Astrocyte (in vitro differentiated cells and primary cell): ENCODE results near the gene CYP19A1. TPM values are rescaled to one million over a fixed set of nuclear protein-coding genes. Genes with fewer than 3 reads are reported as not detected.
A peak's percentile ranks its signal among the peaks of the same experiment; 100 is the strongest.
"Not testable (repeated sequence)": the region's sequence is repeated elsewhere in the genome, so short reads cannot be mapped to it uniquely, and the experiment has no call there.

ENCODE experiments used
- DNase-seq: peaks from one replicate; pipeline ENCODE4 v3.0.0-alpha.2; 2010; ENCODE audit warnings: low read depth
- FAIRE-seq: peaks from 2 replicates; lab custom pipeline; 2011; peaks lifted over from hg19 to GRCh38; lab: Jason Lieb, UNC
- H2AFZ ChIP-seq: 2 replicates; pipeline ENCODE4 v1.6.0; 2012; ENCODE audit warnings: low read depth, low read length, inconsistent platforms
- H3K27ac ChIP-seq: 2 replicates; pipeline ENCODE4 v1.5.1; 2011; ENCODE audit warnings: low read depth, low read length, inconsistent platforms
- H3K27me3 ChIP-seq: 2 replicates; pipeline ENCODE4 v1.6.0; 2011; ENCODE audit warnings: low read length, inconsistent platforms; ENCODE audit not compliant: insufficient read depth
- H3K36me3 ChIP-seq: 2 replicates; pipeline ENCODE4 v1.5.1; 2011; ENCODE audit warnings: low read length, inconsistent platforms; ENCODE audit not compliant: insufficient read depth
- H3K4me1 ChIP-seq: 2 replicates; pipeline ENCODE4 v1.5.1; 2011; ENCODE audit warnings: low read length, inconsistent platforms; ENCODE audit not compliant: insufficient read depth
- H3K4me2 ChIP-seq: 2 replicates; pipeline ENCODE4 v1.6.0; 2012; ENCODE audit warnings: low read length, inconsistent platforms
- H3K4me3 ChIP-seq: 2 replicates; pipeline ENCODE4 v1.5.1; 2011; ENCODE audit warnings: low read depth, mild to moderate bottlenecking, low read length, inconsistent platforms; ENCODE audit not compliant: insufficient read depth
- H3K79me2 ChIP-seq: 2 replicates; pipeline ENCODE4 v1.6.0; 2012; ENCODE audit warnings: mild to moderate bottlenecking, low read length, inconsistent platforms; ENCODE audit not compliant: insufficient read depth
- H3K9ac ChIP-seq: 2 replicates; pipeline ENCODE4 v1.6.0; 2012; ENCODE audit warnings: mild to moderate bottlenecking, low read length, inconsistent platforms
- H3K9me3 ChIP-seq: 2 replicates; pipeline ENCODE4 v1.5.1; 2012; ENCODE audit warnings: low read depth, mild to moderate bottlenecking, low read length, inconsistent platforms; ENCODE audit not compliant: insufficient read depth
- H4K20me1 ChIP-seq: 2 replicates; pipeline ENCODE4 v1.6.0; 2012; ENCODE audit warnings: low read length, inconsistent platforms; ENCODE audit not compliant: insufficient read depth
- H3K27ac Mint-ChIP-seq: one replicate; pipeline ENCODE4 v1.8.0; 2021; ENCODE audit warnings: mild to moderate bottlenecking, mixed read lengths; ENCODE audit not compliant: unreplicated experiment
- H3K27me3 Mint-ChIP-seq: one replicate; pipeline ENCODE4 v1.8.0; 2021; ENCODE audit warnings: low read depth, mixed read lengths; ENCODE audit not compliant: unreplicated experiment
- H3K36me3 Mint-ChIP-seq: one replicate; pipeline ENCODE4 v1.8.0; 2021; ENCODE audit warnings: low read depth, mixed read lengths; ENCODE audit not compliant: unreplicated experiment
- H3K4me1 Mint-ChIP-seq: one replicate; pipeline ENCODE4 v1.8.0; 2021; ENCODE audit warnings: low read depth, mixed read lengths; ENCODE audit not compliant: unreplicated experiment
- H3K4me3 Mint-ChIP-seq: one replicate; pipeline ENCODE4 v1.8.0; 2021; ENCODE audit warnings: mild to moderate bottlenecking, moderate library complexity, mixed read lengths; ENCODE audit not compliant: unreplicated experiment
- H3K9me3 Mint-ChIP-seq: one replicate; pipeline ENCODE4 v1.8.0; 2021; ENCODE audit warnings: mild to moderate bottlenecking, mixed read lengths; ENCODE audit not compliant: unreplicated experiment
- EZH2 ChIP-seq: IDR thresholded peaks from 2 replicates; pipeline ENCODE4 v1.6.1; 2012; ENCODE audit warnings: mild to moderate bottlenecking, low read length, inconsistent platforms; ENCODE audit not compliant: insufficient read depth
- total RNA-seq: library from RNA; stranded (reverse); gene quantifications from 2 replicates; pipeline ENCODE4 v1.2.1, GENCODE V29; 2021
- TF ChIP-seq, protein P1 (sequence below): IDR thresholded peaks from 2 replicates; pipeline ENCODE4 v1.5.1; 2011; ENCODE audit warnings: low read depth, mild to moderate bottlenecking, inconsistent platforms, low read length, moderate library complexity; ENCODE audit not compliant: insufficient read depth

Gene CYP19A1
- total RNA-seq, 1 donor from 2014 or later = 0.75 TPM

DNA sequence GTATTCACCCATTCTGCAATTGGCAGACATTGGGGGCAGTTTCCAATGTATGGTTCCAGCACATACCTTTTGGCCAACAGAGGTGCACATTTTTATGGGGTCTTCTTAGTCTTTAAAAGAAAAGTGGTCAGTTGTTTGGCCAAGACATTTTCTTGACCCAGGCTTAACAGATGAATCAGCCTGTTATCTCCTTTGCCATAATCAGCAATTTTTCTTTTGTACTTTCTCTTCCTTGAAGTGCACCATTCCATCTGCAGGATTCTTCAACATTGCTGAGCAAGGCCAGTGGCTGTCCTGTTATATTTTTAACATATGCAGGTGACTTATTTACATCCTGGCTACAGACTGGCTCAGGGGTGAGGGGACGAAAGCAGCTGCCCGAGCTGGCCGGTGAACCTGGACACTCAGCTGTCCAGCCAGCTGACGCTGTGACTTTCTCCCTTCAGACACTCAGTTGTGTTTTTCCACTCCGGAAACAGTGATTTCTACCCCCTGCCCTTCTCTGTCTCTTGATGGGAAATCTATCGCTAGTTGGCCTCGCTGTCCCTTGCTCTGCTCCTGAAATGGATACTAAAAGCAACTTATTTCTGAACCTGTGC is 147.2 kb downstream of the CYP19A1 start:
- H3K4me2 ChIP-seq = no peak overlapping the region
- no peak for FAIRE-seq
- Mint-ChIP-seq H3K27me3 (peaks cover 33% of the 10 kb centered on the region), H3K4me3 (no peak overlapping the region), H3K27ac (peak overlapping the region; percentile 3), H3K36me3 (no peaks in the 10 kb centered on the region), H3K4me1 (peaks cover 7% of the 10 kb centered on the region), H3K9me3 (peaks cover 2% of the 10 kb centered on the region)
- H2AFZ ChIP-seq = no peak overlapping the region
- no peak overlapping the region for H3K4me3 ChIP-seq
- H3K9ac ChIP-seq = no peak overlapping the region
- no peak overlapping the region for H3K27ac ChIP-seq
- no peaks in the 10 kb centered on the region for H3K4me1 ChIP-seq
- H4K20me1 ChIP-seq = no peaks in the 10 kb centered on the region
- H3K79me2 ChIP-seq = no peaks in the 10 kb centered on the region
- TF ChIP-seq EZH2 = no peak
- TF ChIP-seq, protein P1, sequence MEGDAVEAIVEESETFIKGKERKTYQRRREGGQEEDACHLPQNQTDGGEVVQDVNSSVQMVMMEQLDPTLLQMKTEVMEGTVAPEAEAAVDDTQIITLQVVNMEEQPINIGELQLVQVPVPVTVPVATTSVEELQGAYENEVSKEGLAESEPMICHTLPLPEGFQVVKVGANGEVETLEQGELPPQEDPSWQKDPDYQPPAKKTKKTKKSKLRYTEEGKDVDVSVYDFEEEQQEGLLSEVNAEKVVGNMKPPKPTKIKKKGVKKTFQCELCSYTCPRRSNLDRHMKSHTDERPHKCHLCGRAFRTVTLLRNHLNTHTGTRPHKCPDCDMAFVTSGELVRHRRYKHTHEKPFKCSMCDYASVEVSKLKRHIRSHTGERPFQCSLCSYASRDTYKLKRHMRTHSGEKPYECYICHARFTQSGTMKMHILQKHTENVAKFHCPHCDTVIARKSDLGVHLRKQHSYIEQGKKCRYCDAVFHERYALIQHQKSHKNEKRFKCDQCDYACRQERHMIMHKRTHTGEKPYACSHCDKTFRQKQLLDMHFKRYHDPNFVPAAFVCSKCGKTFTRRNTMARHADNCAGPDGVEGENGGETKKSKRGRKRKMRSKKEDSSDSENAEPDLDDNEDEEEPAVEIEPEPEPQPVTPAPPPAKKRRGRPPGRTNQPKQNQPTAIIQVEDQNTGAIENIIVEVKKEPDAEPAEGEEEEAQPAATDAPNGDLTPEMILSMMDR = no peak
- H3K27me3 ChIP-seq = peaks cover 8% of the 10 kb centered on the region
- no peaks in the 10 kb centered on the region for H3K9me3 ChIP-seq
- no peaks in the 10 kb centered on the region for H3K36me3 ChIP-seq
- DNase-seq = no peak

DNA sequence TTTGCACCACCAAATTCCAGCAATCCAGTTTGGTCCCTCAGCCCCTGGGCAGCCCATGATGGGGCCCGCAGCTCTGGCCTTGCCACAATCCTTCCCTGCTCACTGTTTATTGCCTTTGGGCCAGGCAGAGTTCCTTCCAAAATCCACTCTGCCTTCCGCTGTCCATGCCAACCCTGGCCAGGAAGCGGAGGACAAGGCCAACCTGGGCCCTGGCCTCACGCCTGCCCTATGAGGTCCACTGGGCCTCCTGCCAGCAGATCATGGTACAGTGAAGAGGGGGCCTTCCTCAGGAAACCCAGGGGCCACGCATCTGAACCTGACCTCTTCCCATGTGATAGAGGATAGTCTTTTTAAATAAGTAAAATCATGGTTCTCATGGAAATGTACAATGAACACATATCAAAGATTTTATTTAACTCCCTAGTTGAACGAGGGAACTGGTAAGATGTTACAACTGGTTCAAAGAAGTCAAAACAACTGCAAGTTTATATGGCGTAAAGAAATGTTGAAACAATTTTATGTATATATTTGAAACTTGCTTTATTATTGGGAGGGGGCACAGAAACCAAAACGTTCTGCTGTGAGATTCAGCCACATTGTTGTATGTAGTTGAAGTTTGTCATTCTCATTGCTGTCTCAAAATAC is 147.8 kb downstream of the CYP19A1 start:
- no peak overlapping the region for H3K4me3 Mint-ChIP-seq
- peaks cover 33% of the 10 kb centered on the region for H3K27me3 Mint-ChIP-seq
- FAIRE-seq (no peak), DNase-seq (no peak)
- peaks cover 8% of the 10 kb centered on the region for H3K27me3 ChIP-seq
- no peaks in the 10 kb centered on the region for H3K9me3 ChIP-seq
- H3K36me3 ChIP-seq = no peaks in the 10 kb centered on the region
- no peaks in the 10 kb centered on the region for H3K79me2 ChIP-seq
- H3K27ac ChIP-seq = no peak overlapping the region
- no peaks in the 10 kb centered on the region for H3K36me3 Mint-ChIP-seq
- H3K27ac Mint-ChIP-seq = no peak overlapping the region
- TF ChIP-seq, protein P1 = no peak
- TF ChIP-seq EZH2 = no peak
- H3K4me2 ChIP-seq = no peak overlapping the region
- no peak overlapping the region for H3K4me3 ChIP-seq
- H3K9me3 Mint-ChIP-seq = peaks cover 2% of the 10 kb centered on the region
- no peak overlapping the region for H3K9ac ChIP-seq
- H4K20me1 ChIP-seq = no peaks in the 10 kb centered on the region
- H2AFZ ChIP-seq = no peak overlapping the region
- H3K4me1 Mint-ChIP-seq = peaks cover 7% of the 10 kb centered on the region
- no peaks in the 10 kb centered on the region for H3K4me1 ChIP-seq

DNA sequence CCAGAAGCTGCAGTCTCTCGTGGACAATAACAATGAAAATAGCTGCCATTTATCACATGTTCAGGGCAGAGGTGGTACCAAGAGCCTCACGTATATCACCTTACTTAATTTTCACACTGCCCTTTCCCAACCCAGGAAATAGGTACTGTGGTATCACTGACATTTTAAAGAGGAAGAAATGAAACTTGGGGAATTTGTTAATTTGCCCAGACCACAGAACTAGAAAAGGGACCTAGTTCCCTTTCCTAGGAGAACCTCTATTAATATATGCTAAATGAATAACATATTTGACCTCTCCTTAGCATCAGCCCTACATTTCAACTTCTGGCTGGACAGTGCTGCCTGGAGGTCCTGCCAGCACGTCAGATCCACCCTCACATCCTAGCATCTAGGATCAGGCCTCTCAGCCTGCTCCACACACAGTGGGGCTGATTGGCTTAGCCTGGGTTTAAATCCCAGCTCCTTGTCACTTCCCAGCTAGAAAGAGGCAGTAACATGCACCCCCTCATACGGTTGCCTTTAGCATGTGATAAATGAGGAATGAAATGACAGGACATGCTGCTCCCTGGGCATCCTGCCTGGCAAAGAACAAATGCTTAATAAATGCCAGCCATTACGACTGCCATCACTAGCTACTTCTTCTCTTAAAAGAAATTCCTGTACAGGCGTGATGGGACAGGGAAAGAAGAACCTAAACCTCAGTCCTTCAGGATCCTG is 148.6 kb downstream of the CYP19A1 start:
- DNase-seq (no peak), FAIRE-seq (no peak)
- Histone ChIP-seq H3K79me2 (no peaks in the 10 kb centered on the region), H3K4me3 (no peak overlapping the region), H3K27me3 (peaks cover 10% of the 10 kb centered on the region), H2AFZ (no peak overlapping the region), H3K4me1 (no peaks in the 10 kb centered on the region), H3K36me3 (no peaks in the 10 kb centered on the region), H3K9me3 (no peaks in the 10 kb centered on the region), H3K4me2 (no peak overlapping the region), H3K9ac (no peak overlapping the region), H3K27ac (no peak overlapping the region), H4K20me1 (no peaks in the 10 kb centered on the region)
- Mint-ChIP-seq H3K36me3 (no peaks in the 10 kb centered on the region), H3K4me1 (peaks cover 7% of the 10 kb centered on the region), H3K27ac (no peak overlapping the region), H3K9me3 (peaks cover 4% of the 10 kb centered on the region), H3K27me3 (peaks cover 40% of the 10 kb centered on the region), H3K4me3 (no peak overlapping the region)
- TF ChIP-seq, protein P1 = no peak
- TF ChIP-seq EZH2 = no peak

- not testable (repeated sequence) for H3K36me3 Mint-ChIP-seq, H3K9ac ChIP-seq, H2AFZ ChIP-seq, H3K4me3 Mint-ChIP-seq, H3K9me3 ChIP-seq, H3K4me3 ChIP-seq, H3K4me1 ChIP-seq, H3K79me2 ChIP-seq, H3K4me2 ChIP-seq, H3K9me3 Mint-ChIP-seq, H3K27me3 ChIP-seq, H3K27ac Mint-ChIP-seq, H3K4me1 Mint-ChIP-seq, H4K20me1 ChIP-seq, H3K36me3 ChIP-seq, H3K27ac ChIP-seq, FAIRE-seq, DNase-seq
- H3K27me3 Mint-ChIP-seq = peaks cover 42% of the 10 kb centered on the region
Observed at GRCh38 chr15:51188791-51189190, 149.6 kb downstream of the CYP19A1 start.
